MG63 (cell line): ENCODE measurements around the gene CHRD. TPM values are rescaled to one million over a fixed set of nuclear protein-coding genes. Genes with fewer than 3 reads are reported as not detected.
"Not testable (repeated sequence)": the region's sequence is repeated elsewhere in the genome, so short reads cannot be mapped to it uniquely, and the experiment has no call there.

Source experiments
- DNase-seq: peaks from one replicate; pipeline ENCODE4 v3.0.0-alpha.2; 2020
- H3K27me3 ChIP-seq: fragments of 250-450 bp; sonication (Bioruptor Pico); 2 replicates; pipeline ENCODE4 v1.5.1; 2020; ENCODE audit warnings: mild to moderate bottlenecking, moderate library complexity
- H3K36me3 ChIP-seq: fragments of 250-450 bp; sonication (Bioruptor Pico); 2 replicates; pipeline ENCODE4 v1.5.1; 2020; ENCODE audit warnings: mild to moderate bottlenecking, moderate library complexity
- H3K4me3 ChIP-seq: fragments of 250-450 bp; sonication (Bioruptor Pico); 2 replicates; pipeline ENCODE4 v1.5.1; 2020; ENCODE audit warnings: mild to moderate bottlenecking, moderate library complexity
- H3K9me3 ChIP-seq: fragments of 250-450 bp; sonication (Bioruptor Pico); 2 replicates; pipeline ENCODE4 v1.5.1; 2020; ENCODE audit warnings: mild to moderate bottlenecking, moderate library complexity
- total RNA-seq: library from RNA; depleted of rRNA; stranded (reverse); fragments of >200 nt; shearing (Covaris generic); gene quantifications from 2 replicates; pipeline ENCODE4 v1.2.3, GENCODE V29; 2014; ENCODE audit warnings: low replicate concordance; rRNA removed

The CHRD gene
- 0.03 TPM in 1 of 2 replicates, not detected in the other for total RNA-seq

DNA sequence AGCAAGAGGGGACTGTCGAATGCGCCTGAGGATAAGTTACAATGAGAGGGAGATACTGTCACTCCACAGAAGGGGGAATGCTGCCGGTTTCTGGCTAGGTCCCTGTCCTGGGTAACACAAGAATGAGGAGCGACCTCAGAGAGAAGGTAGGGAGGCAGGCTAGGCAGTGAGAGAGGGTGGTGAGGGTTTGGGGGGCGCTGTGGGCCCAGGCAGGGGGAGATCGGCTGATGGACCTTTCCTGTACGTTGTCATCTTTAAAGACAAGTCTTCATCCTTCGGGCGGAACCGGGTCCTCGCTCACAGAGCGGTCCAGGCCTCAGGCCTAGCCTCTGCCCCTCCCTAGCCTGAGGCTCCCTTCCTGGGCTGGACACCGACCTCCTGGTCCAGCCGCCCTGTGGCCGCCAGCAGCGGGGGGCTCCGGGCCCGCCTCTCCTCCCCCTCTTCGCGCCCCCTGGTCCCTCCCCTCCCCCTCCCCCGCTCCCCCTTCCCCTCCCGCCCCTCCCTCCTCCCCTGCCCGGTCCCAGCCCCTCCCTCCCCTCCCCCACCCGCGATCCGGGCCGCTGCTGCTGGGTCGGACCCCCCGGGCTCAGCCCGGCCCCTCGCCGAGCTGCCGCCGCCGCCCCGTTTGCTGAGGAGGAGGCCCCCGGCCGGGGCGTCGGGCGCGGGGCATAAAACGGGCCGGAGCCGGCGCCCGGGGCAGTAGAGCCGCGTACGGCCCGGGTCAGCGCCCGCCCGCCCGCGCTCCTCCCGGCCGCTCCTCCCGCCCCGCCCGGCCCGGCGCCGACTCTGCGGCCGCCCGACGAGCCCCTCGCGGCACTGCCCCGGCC, at the start of gene CHRD:
TSS of gene CHRD (plus strand) at position 697 of the 827 bp plus-strand sequence. CDS start 265 bp downstream, outside the sequence.
- no peak within 1 kb of the TSS for H3K4me3 ChIP-seq
- H3K27me3 ChIP-seq: peaks cover 15% of the 10 kb centered on the region
- H3K9me3 ChIP-seq: no peaks in the 10 kb centered on the region
- no peak for DNase-seq
- no peaks in the 10 kb centered on the region for H3K36me3 ChIP-seq

DNA sequence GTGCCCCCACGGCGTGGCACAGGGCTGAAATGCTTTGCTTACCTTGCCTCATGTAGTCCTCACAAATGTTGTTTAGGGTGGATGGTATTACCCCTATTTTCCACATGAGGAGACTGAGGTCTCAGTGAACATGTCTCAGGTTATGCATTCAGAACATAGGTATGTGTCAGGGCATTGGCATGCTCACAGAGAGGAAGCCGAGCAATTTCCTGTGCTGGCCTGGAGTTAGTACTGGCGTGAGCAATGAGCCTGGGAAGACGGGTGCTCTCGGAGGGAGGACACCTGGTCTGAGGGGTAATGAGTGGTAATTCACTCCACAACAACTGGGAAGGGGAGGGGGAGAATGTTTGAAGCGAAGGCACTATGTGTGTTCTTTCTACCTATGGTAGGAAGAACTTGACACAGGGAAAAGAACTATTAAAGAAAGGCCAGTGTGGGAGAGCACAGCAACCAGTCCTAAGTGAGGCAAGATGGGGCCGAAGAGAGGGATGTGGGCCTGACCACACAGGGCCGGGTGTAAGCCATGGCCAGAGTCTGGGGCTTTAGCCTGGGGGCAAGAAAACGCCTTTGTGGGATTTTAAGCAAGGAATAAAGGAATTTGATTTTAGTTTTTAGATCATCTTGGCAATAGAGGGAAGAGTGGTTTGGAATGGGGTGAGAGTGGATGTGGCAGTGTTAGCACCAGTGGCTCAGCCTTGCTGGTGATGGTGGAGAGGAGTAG, 47.3 kb upstream of the CHRD start:
- peaks cover 90% of the 10 kb centered on the region for H3K36me3 ChIP-seq
- no peak overlapping the region for H3K4me3 ChIP-seq
- H3K27me3 ChIP-seq: no peaks in the 10 kb centered on the region
- DNase-seq: peak; percentile 72
- H3K9me3 ChIP-seq: no peaks in the 10 kb centered on the region

DNA sequence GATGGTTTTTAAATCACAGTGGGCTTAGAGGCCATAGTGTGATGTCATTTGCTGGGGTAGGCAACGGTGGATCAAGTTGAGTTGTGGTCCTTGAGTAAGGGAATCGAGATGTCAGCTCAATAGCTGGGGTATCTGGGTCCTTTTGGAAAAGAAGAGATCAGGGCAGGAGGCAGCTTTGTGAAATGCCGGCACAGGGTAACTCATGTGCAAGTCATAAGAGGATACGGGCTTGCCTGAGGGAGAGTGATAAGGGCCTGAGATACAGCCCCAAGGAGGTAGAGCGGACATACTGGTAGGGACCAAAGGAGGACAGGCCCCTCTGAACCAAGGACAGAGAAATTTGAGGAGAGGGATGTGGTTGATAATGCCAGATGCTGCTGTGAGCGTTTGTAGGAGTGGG, 46.7 kb upstream of the CHRD start:
- no peaks in the 10 kb centered on the region for H3K27me3 ChIP-seq
- no peaks in the 10 kb centered on the region for H3K9me3 ChIP-seq
- DNase-seq: no peak
- H3K36me3 ChIP-seq: peaks cover 84% of the 10 kb centered on the region
- no peak overlapping the region for H3K4me3 ChIP-seq

DNA sequence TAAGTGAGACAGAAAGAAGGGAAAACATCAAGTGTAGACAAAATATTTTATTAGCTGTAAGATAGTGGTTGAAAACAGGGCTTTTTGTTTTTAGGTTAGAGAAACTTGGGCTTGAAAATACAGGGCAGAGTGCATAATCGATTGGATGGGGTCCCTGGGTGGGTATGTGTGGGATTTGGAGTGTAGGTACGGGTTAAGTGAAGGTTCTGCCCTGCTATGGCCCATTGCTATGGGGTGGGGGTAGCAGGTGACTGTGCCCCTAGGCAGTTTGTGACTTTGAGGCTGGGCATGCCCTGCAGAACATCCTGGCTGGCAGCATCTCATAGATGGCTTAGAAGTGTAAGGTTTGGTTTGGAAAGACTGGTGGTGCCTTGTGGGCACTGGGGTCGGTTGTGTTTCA, 46.2 kb upstream of the CHRD start:
- peaks cover 79% of the 10 kb centered on the region for H3K36me3 ChIP-seq
- no peaks in the 10 kb centered on the region for H3K9me3 ChIP-seq
- no peak overlapping the region for H3K4me3 ChIP-seq
- no peak for DNase-seq
- H3K27me3 ChIP-seq: no peaks in the 10 kb centered on the region

DNA sequence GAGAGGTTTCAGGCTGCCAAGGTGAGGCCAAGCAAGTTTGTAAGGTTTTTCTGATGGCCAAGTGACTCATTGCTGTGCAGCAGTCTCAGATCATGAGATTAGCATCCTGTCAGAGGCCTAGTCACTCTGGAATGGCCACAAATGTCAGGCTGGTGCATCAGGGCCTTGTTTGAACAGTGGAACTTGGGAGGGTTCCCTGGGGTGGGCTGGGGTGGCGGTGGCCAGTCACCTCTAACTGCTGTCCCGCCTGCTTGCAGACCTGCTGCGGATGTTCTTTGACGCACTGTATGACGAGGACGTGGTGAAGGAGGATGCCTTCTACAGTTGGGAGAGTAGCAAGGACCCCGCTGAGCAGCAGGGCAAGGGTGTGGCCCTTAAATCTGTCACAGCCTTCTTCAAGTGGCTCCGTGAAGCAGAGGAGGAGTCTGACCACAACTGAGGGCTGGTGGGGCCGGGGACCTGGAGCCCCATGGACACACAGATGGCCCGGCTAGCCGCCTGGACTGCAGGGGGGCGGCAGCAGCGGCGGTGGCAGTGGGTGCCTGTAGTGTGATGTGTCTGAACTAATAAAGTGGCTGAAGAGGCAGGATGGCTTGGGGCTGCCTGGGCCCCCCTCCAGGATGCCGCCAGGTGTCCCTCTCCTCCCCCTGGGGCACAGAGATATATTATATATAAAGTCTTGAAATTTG, 45.2 kb upstream of the CHRD start:
- Histone ChIP-seq H3K9me3 (no peaks in the 10 kb centered on the region), H3K4me3 (no peak overlapping the region), H3K27me3 (no peaks in the 10 kb centered on the region), H3K36me3 (peaks cover 73% of the 10 kb centered on the region)
- DNase-seq: peak; percentile 59

GRCh38 chr3:184335291-184335660, 44.6 kb upstream of the CHRD start:
- DNase-seq: no peak
- H3K27me3 ChIP-seq: no peaks in the 10 kb centered on the region
- peak overlapping the region; percentile 52 for H3K4me3 ChIP-seq
- H3K36me3 ChIP-seq: peaks cover 66% of the 10 kb centered on the region
- H3K9me3 ChIP-seq: no peaks in the 10 kb centered on the region

DNA sequence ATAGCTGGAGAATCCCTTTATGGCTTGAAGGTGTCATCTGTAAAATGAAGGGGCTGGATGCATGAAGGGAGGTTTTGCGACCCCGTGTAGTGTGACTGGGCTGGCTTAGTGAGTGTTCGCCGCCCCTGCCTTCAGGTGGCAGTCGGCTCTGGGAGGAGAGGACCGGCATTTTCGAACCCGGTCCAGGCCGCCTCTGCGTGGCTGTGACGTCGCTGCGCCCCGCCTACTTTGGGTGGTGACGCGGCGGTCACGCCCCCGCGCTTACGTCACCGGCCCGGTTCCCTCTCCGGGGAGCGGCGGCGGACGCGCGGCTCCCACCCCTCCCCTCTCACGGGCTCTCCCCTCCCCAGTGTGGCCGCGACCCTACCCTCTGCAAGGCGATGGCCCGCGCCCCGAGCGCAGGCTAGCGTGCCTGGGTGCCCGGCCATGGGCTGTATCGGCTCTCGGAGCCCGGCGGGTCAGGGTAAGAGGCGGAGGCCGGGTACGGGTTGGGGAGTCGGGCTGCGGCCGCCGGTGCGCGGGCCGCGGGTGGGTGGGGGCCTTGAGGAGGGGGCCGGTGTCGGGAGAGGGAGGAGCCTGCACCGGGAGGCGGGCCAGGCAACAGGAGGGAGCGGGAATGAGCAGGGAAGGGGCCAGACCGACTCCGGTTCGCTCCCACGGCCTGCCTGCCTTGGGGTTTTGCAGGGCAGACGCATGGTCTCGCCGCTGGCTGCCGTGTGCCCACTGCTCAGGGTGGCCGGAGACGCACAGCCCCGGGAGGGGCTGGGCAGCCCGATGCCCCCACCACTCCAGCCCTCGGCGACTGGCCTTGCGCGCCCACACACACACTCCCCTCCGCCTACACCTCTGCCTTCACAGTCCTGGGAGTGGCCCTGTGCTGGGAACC, 44.0 kb upstream of the CHRD start:
- Histone ChIP-seq H3K9me3 (no peaks in the 10 kb centered on the region), H3K36me3 (peaks cover 60% of the 10 kb centered on the region), H3K4me3 (peak overlapping the region; percentile 52), H3K27me3 (no peaks in the 10 kb centered on the region)
- peak; percentile 72 for DNase-seq

GRCh38 chr3:184336547-184337398, 43.1 kb upstream of the CHRD start:
- Histone ChIP-seq H3K4me3 (peak overlapping the region; percentile 52), H3K9me3 (no peaks in the 10 kb centered on the region), H3K36me3 (peaks cover 51% of the 10 kb centered on the region), H3K27me3 (no peaks in the 10 kb centered on the region)
- no peak for DNase-seq

DNA sequence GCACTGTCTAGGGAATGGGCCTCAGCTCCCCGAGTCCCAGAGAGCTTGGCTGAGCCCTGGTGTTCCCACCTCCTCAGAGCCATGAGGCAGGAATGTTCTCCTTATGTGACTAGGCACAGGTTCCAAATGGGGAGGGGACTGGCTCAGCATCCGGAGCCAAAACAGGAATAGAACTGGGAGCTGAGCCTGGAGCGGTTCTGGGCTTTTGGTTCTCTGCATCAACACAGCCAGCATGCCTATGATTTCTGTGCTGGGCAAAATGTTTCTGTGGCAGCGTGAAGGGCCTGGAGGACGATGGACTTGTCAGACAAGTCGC, 42.5 kb upstream of the CHRD start, which contains the start of gene FAM131A:
TSS of gene FAM131A (plus strand) at position 202 of the 316 bp plus-strand sequence. CDS start at position 233, 31 bp downstream.
- H3K27me3 ChIP-seq: no peaks in the 10 kb centered on the region
- DNase-seq: no peak
- no peaks in the 10 kb centered on the region for H3K9me3 ChIP-seq
- H3K36me3 ChIP-seq: peaks cover 50% of the 10 kb centered on the region
- peak within 1 kb of the TSS; percentile 52 for H3K4me3 ChIP-seq

DNA sequence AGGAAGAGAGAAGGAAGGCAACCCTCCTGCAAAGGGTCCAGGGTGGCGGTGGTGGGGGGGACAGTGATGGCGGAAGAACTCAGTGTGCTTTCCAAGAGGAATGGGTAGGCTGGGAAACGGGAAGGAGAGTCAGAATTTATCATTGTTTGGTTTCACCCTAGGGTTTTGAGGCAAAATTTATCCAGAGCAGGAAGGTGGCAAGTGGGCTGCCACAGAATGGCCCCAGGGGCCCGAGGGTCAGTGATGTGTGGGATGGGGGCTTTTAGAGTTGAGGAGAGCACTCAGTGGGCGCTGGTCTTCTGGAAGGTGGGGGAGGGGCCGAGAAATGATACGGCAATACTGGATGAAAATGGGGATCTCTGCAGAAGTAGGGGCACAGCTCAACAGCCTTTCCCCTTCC, 41.9 kb upstream of the CHRD start:
- H3K4me3 ChIP-seq: no peak overlapping the region
- DNase-seq: no peak
- H3K36me3 ChIP-seq: peaks cover 48% of the 10 kb centered on the region
- H3K9me3 ChIP-seq: no peaks in the 10 kb centered on the region
- no peaks in the 10 kb centered on the region for H3K27me3 ChIP-seq

DNA sequence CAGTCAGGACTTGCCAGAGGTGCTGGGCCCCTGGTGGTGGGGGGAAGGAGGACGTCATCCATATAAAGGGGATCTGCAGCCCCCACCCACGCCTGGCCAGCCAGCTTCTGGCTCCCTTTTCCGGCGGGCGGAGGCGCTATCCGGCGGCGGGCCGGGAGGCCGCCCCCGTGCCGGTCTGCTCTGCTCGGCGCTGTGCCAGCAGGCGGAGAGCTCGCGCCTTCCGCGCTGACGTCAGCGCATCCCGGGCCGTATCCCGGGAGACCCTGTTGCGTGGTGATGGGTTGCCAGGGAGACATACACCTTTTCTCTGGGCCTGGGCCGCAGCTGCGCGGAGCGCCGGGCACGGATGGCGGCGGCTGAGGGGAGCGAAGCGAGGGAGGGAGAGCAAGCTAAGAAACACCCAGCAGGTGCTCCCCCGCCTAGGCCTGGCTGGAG, 41.3 kb upstream of the CHRD start:
- no peak for DNase-seq
- no peaks in the 10 kb centered on the region for H3K9me3 ChIP-seq
- no peak overlapping the region for H3K4me3 ChIP-seq
- H3K36me3 ChIP-seq: peaks cover 42% of the 10 kb centered on the region
- H3K27me3 ChIP-seq: no peaks in the 10 kb centered on the region

DNA sequence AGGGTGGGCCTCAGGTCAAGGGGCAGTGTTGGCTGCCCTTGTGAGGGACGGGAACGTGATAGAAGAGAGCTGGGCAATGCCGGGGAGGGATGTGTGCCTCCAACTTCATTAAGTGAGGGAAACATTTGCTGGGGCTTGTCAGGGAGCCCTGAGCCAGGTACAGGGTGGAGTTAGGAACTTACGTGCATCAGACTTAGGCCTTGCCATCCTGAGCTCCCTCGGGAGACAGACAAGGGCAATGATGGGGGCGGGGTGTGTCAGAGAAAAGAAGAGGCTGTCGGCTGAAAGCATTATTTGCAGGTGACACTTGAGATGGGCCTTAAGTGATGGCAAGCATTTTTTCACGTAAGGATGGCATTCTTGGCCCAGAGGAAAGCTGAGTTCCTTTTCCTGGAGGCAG, 40.9 kb upstream of the CHRD start:
- Histone ChIP-seq H3K36me3 (peaks cover 37% of the 10 kb centered on the region), H3K9me3 (no peaks in the 10 kb centered on the region), H3K4me3 (no peak overlapping the region), H3K27me3 (no peaks in the 10 kb centered on the region)
- DNase-seq: no peak

DNA sequence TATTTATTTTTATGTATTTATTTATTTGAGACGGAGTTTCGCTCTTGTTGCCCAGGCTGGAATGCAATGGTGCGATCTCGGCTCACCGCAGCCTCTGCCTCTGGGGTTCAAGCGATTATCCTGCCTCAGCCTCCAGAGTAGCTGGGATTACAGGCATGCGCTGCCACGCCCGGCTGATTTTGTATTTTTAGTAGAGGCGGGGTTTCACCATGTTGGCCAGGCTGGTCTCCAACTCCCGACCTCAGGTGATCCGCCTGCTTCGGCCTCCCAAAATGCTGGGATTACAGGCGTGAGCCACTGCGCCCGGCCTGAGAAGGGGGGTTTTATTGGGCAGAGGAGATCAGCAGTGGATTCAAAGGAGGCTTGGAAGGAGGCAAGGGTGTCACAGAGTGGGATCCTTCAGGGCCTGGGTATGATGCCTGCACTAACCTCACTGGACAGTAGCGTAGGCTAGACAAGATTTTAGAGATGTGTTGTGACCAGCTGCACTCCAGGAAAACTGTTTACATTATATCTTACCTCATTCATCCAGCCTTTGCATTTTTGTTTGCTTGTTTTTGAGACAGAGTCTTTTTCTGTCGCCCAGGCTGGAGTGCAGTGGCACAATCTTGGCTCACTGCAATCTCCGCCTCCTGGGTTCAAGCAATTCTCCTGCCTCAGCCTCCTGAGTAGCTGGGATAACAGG, 40.3 kb upstream of the CHRD start:
- not testable (repeated sequence) for H3K4me3 ChIP-seq, H3K9me3 ChIP-seq, DNase-seq, H3K27me3 ChIP-seq
- peaks cover 31% of the 10 kb centered on the region for H3K36me3 ChIP-seq

GRCh38 chr3:184341925-184342324, 37.9 kb upstream of the CHRD start:
- Histone ChIP-seq H3K36me3 (peaks cover 20% of the 10 kb centered on the region), H3K9me3 (no peaks in the 10 kb centered on the region), H3K4me3 (no peak overlapping the region), H3K27me3 (no peaks in the 10 kb centered on the region)
- DNase-seq: no peak

- Histone ChIP-seq H3K36me3 (peaks cover 14% of the 10 kb centered on the region), H3K4me3 (no peak overlapping the region), H3K27me3 (no peaks in the 10 kb centered on the region), H3K9me3 (no peaks in the 10 kb centered on the region)
- DNase-seq: no peak
Measured at GRCh38 chr3:184343200-184343876, 36.5 kb upstream of the CHRD start.
